NB4 (cell line): ENCODE results near the gene PROSER2.

Experiments used
- CTCF ChIP-seq: IDR thresholded peaks from one replicate; pipeline ENCODE4 v1.5.1; 2012; ENCODE audit warnings: low read depth, low read length
- MYC ChIP-seq: IDR thresholded peaks from 2 replicates; pipeline ENCODE4 v1.6.1; 2011; ENCODE audit warnings: low read depth, low read length
- POLR2A ChIP-seq: IDR thresholded peaks from 2 replicates; pipeline ENCODE4 v1.6.1; 2011; ENCODE audit warnings: mild to moderate bottlenecking; ENCODE audit not compliant: insufficient read length; ENCODE audit errors: extremely low read depth
- TF ChIP-seq, protein P1 (sequence below): IDR thresholded peaks from 2 replicates; pipeline ENCODE4 v1.6.1; 2011; ENCODE audit warnings: low read depth, low read length

GRCh38 chr10:11854301-11854700 lies 31.1 kb downstream of the PROSER2 start:
- TF ChIP-seq CTCF (no peak), POLR2A (no peak), MYC (no peak)
- TF ChIP-seq, protein P1, sequence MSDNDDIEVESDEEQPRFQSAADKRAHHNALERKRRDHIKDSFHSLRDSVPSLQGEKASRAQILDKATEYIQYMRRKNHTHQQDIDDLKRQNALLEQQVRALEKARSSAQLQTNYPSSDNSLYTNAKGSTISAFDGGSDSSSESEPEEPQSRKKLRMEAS: no peak
